WTC11 (cell line): ENCODE measurements around the gene CNTN1. TPM values are rescaled to one million over a fixed set of nuclear protein-coding genes. Genes with fewer than 3 reads are reported as not detected.

Experiments
- ATAC-seq: fragments of 200-7000 bp; cut with Tn5 transposase; 2 replicates; pipeline ENCODE4 v1.10.0; 2021; ENCODE audit warnings: mild to moderate bottlenecking, moderate library complexity
- CTCF ChIA-PET: fragments of 300-600 bp; sonication (Branson Sonifier 250); formaldehyde crosslinking; loops from one replicate; lab custom pipeline; 2021; ENCODE audit warnings: antibody characterized with exemption; lab: Charles Lee
- POLR2A ChIA-PET: fragments of 350-600 bp; sonication (Branson Sonifier 250); formaldehyde crosslinking; loops from one replicate; lab custom pipeline; 2021; ENCODE audit warnings: antibody characterized with exemption; lab: Charles Lee
- DNase-seq: peaks from one replicate; pipeline ENCODE4 v3.0.0; 2021; ENCODE audit warnings: low spot score
- H3K27ac Mint-ChIP-seq: 2 replicates; pipeline ENCODE4 v1.8.0; 2021; ENCODE audit warnings: mixed read lengths
- H3K27me3 Mint-ChIP-seq: 2 replicates; pipeline ENCODE4 v1.8.0; 2021; ENCODE audit warnings: low read depth, mild to moderate bottlenecking, moderate library complexity, mixed read lengths
- H3K36me3 Mint-ChIP-seq: 2 replicates; pipeline ENCODE4 v1.8.0; 2021; ENCODE audit warnings: mixed read lengths
- H3K4me1 Mint-ChIP-seq: 2 replicates; pipeline ENCODE4 v1.8.0; 2022; ENCODE audit warnings: mixed read lengths
- H3K4me3 Mint-ChIP-seq: 2 replicates; pipeline ENCODE4 v1.8.0; 2021; ENCODE audit warnings: mild to moderate bottlenecking, moderate library complexity, mixed read lengths
- H3K9me3 Mint-ChIP-seq: 2 replicates; pipeline ENCODE4 v1.8.0; 2021; ENCODE audit warnings: mixed read lengths
- AFF4 ChIP-seq: sonication (generic); formaldehyde crosslinking; IDR thresholded peaks from 2 replicates; pipeline ENCODE4 v1.8.1; 2023; ENCODE audit warnings: mild to moderate bottlenecking, missing genetic modification reagents, borderline replicate concordance
- CBFB ChIP-seq: sonication (generic); formaldehyde crosslinking; IDR thresholded peaks from 2 replicates; pipeline ENCODE4 v1.8.1; 2022; ENCODE audit warnings: mild to moderate bottlenecking, low read depth, missing genetic modification reagents
- CDX4 ChIP-seq: fragments of 250-450 bp; sonication (Bioruptor Pico); IDR thresholded peaks from 2 replicates; pipeline ENCODE4 v1.9.0; 2021; ENCODE audit warnings: moderate library complexity, mild to moderate bottlenecking, inconsistent platforms, borderline replicate concordance
- CREM ChIP-seq: sonication (generic); formaldehyde crosslinking; IDR thresholded peaks from 2 replicates; pipeline ENCODE4 v1.8.1; 2022; ENCODE audit warnings: mild to moderate bottlenecking, missing genetic modification reagents, moderate library complexity
- ELF4 ChIP-seq: sonication (generic); formaldehyde crosslinking; IDR thresholded peaks from 2 replicates; pipeline ENCODE4 v1.8.1; 2022; ENCODE audit warnings: low read depth, mild to moderate bottlenecking, moderate library complexity, missing genetic modification reagents
- GRHL2 ChIP-seq: fragments of 250-450 bp; sonication (Bioruptor Pico); IDR thresholded peaks from 2 replicates; pipeline ENCODE4 v1.8.0; 2022; ENCODE audit warnings: mild to moderate bottlenecking, moderate library complexity; ENCODE audit not compliant: insufficient replicate concordance, severe bottlenecking
- NR1H2 ChIP-seq: sonication (generic); formaldehyde crosslinking; IDR thresholded peaks from 2 replicates; pipeline ENCODE4 v1.9.0; 2021; ENCODE audit warnings: mild to moderate bottlenecking, moderate library complexity, missing genetic modification reagents
- NR3C1 ChIP-seq: sonication (generic); formaldehyde crosslinking; conservative IDR thresholded peaks from 2 replicates; pipeline ENCODE4 v1.8.1; 2023; ENCODE audit warnings: low read depth, mild to moderate bottlenecking, missing genetic modification reagents
- PRDM15 ChIP-seq: sonication (generic); formaldehyde crosslinking; IDR thresholded peaks from 2 replicates; pipeline ENCODE4 v1.8.0; 2022; ENCODE audit warnings: missing genetic modification reagents
- RORB ChIP-seq: fragments of 250-450 bp; sonication (Bioruptor Pico); IDR thresholded peaks from 2 replicates; pipeline ENCODE4 v1.9.0; 2021; ENCODE audit warnings: mild to moderate bottlenecking
- SMAD3 ChIP-seq: sonication (generic); formaldehyde crosslinking; IDR thresholded peaks from 2 replicates; pipeline ENCODE4 v1.8.0; 2022; ENCODE audit warnings: missing genetic modification reagents, mild to moderate bottlenecking, borderline replicate concordance
- SOX15 ChIP-seq: fragments of 250-450 bp; sonication (Bioruptor Pico); IDR thresholded peaks from 2 replicates; pipeline ENCODE4 v1.9.0; 2021; ENCODE audit warnings: mild to moderate bottlenecking
- TEAD1 ChIP-seq: sonication (generic); formaldehyde crosslinking; IDR thresholded peaks from 2 replicates; pipeline ENCODE4 v1.8.0; 2022; ENCODE audit warnings: mild to moderate bottlenecking, missing genetic modification reagents
- ZBTB21 ChIP-seq: sonication (generic); formaldehyde crosslinking; IDR thresholded peaks from 2 replicates; pipeline ENCODE4 v1.8.1; 2023; ENCODE audit warnings: mild to moderate bottlenecking, missing genetic modification reagents, borderline replicate concordance
- ZBTB43 ChIP-seq: sonication (generic); formaldehyde crosslinking; IDR thresholded peaks from 2 replicates; pipeline ENCODE4 v1.8.1; 2023; ENCODE audit warnings: mild to moderate bottlenecking, missing genetic modification reagents
- ZNF219 ChIP-seq: sonication (generic); formaldehyde crosslinking; IDR thresholded peaks from 2 replicates; pipeline ENCODE4 v1.8.0; 2023; ENCODE audit warnings: missing genetic modification reagents, mild to moderate bottlenecking, borderline replicate concordance
- ZNF317 ChIP-seq: sonication (generic); formaldehyde crosslinking; IDR thresholded peaks from 2 replicates; pipeline ENCODE4 v1.8.1; 2023; ENCODE audit warnings: low read depth, mild to moderate bottlenecking, moderate library complexity, missing genetic modification reagents, borderline replicate concordance
- ZSCAN18 ChIP-seq: fragments of 250-450 bp; sonication (Bioruptor Pico); IDR thresholded peaks from 2 replicates; pipeline ENCODE4 v2.1.2; 2022; ENCODE audit warnings: mild to moderate bottlenecking, moderate library complexity
- total RNA-seq: library from RNA; stranded (reverse); gene quantifications from 3 replicates; pipeline ENCODE4 v1.2.3, GENCODE V29; 2021

Gene CNTN1
- total RNA-seq, 1 experiment from 2014 or later: 16.9 TPM

GRCh38 chr12:40980427-40980961, 288.3 kb downstream of the CNTN1 start (continued):
- TF ChIP-seq RORB (no peak), ELF4 (CRISPR knock-in tag) (no peak), NR3C1 (no peak), ZSCAN18 (CRISPR knock-in tag) (no peak), ZNF317 (CRISPR knock-in tag) (no peak), NR1H2 (CRISPR knock-in tag) (no peak), AFF4 (no peak), CDX4 (CRISPR knock-in tag) (no peak), SMAD3 (CRISPR knock-in tag) (no peak), ZBTB21 (CRISPR knock-in tag) (no peak), CREM (CRISPR knock-in tag) (no peak)
- TF ChIP-seq, all 79 proteins: peak for 0

GRCh38 chr12:40986001-40986400, 293.8 kb downstream of the CNTN1 start:
- Mint-ChIP-seq H3K27me3 (no peaks in the 10 kb centered on the region), H3K4me1 (peaks cover 5% of the 10 kb centered on the region; the same call in 1 of the 2 replicates), H3K27ac (no peak overlapping the region), H3K36me3 (no peaks in the 10 kb centered on the region), H3K4me3 (no peak overlapping the region), H3K9me3 (peaks cover 14% of the 10 kb centered on the region)
- no peak for TF ChIP-seq ZBTB43 (CRISPR knock-in tag)
- no peak for TF ChIP-seq SOX15 (CRISPR knock-in tag)
- no peak for TF ChIP-seq CBFB (CRISPR knock-in tag)
- TF ChIP-seq ZNF219 (CRISPR knock-in tag): no peak
- no peak for TF ChIP-seq GRHL2 (CRISPR knock-in tag)
- no peak for TF ChIP-seq TEAD1 (CRISPR knock-in tag)
- TF ChIP-seq PRDM15 (CRISPR knock-in tag): no peak
- ChIA-PET POLR2A (no interaction called here), CTCF (no interaction called here)
- ATAC-seq: no peak
- no peak for DNase-seq
